Measurements from ENCODE around the gene RAPGEF4. TPM values are rescaled to one million over a fixed set of nuclear protein-coding genes. Genes with fewer than 3 reads are reported as not detected.

RAPGEF4 gene
- total RNA-seq, 1 experiment from 2014 or later = 2.2 TPM

DNA sequence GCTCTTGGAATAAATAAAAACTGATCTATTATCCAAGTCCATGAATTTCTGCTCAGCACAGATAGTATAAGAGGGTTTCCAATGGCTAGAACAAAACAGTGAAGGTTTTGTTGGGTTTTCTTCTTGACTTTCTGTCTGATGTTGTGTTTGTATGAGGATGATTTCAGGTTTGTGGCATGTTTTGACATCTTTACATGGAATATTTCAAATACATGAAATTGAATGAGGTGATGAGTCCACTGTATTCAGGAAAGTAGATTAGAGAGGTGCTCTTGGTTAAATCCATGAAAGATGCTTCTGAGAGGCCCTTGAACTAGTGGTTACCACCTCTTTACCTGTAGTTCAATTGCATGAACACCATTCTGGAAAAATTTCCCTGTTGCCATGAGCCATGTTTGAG, 84.3 kb downstream of the RAPGEF4 start:
- ATAC-seq (no peak), DNase-seq (ENCODE audit: low spot score) (no peak)
- Mint-ChIP-seq H3K4me3 (no peak overlapping the region), H3K27ac (no peak overlapping the region), H3K36me3 (no peaks in the 10 kb centered on the region), H3K4me1 (no peaks in the 10 kb centered on the region), H3K27me3 (ENCODE audit: low read depth) (no peaks in the 10 kb centered on the region), H3K9me3 (no peaks in the 10 kb centered on the region)
- ChIA-PET CTCF (interaction anchor here (0.7 kb wide), 1 partner anchor 208 kb away, joined by 5 read pairs; no protein-coding TSS in a partner anchor), POLR2A (no interaction called here)
- no peak for TF ChIP-seq JAZF1 (CRISPR knock-in tag; IDR thresholded peaks at IDR 0.05)
- no peak for TF ChIP-seq CREB1 (CRISPR knock-in tag; IDR thresholded peaks at IDR 0.05)
- no peak for TF ChIP-seq ZNF232 (CRISPR knock-in tag; IDR thresholded peaks at IDR 0.05)
- TF ChIP-seq RELA (CRISPR knock-in tag; IDR thresholded peaks at IDR 0.05; ENCODE audit: borderline replicate concordance) = no peak
- TF ChIP-seq PRRX2 (CRISPR knock-in tag; IDR thresholded peaks at IDR 0.05) = no peak
- TF ChIP-seq SMAD3 (CRISPR knock-in tag; IDR thresholded peaks at IDR 0.05; ENCODE audit: borderline replicate concordance) = no peak
- TF ChIP-seq, protein P1, sequence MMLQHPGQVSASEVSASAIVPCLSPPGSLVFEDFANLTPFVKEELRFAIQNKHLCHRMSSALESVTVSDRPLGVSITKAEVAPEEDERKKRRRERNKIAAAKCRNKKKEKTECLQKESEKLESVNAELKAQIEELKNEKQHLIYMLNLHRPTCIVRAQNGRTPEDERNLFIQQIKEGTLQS (CRISPR knock-in tag; conservative IDR thresholded peaks at IDR 0.05) = no peak
- TF ChIP-seq, protein P2, sequence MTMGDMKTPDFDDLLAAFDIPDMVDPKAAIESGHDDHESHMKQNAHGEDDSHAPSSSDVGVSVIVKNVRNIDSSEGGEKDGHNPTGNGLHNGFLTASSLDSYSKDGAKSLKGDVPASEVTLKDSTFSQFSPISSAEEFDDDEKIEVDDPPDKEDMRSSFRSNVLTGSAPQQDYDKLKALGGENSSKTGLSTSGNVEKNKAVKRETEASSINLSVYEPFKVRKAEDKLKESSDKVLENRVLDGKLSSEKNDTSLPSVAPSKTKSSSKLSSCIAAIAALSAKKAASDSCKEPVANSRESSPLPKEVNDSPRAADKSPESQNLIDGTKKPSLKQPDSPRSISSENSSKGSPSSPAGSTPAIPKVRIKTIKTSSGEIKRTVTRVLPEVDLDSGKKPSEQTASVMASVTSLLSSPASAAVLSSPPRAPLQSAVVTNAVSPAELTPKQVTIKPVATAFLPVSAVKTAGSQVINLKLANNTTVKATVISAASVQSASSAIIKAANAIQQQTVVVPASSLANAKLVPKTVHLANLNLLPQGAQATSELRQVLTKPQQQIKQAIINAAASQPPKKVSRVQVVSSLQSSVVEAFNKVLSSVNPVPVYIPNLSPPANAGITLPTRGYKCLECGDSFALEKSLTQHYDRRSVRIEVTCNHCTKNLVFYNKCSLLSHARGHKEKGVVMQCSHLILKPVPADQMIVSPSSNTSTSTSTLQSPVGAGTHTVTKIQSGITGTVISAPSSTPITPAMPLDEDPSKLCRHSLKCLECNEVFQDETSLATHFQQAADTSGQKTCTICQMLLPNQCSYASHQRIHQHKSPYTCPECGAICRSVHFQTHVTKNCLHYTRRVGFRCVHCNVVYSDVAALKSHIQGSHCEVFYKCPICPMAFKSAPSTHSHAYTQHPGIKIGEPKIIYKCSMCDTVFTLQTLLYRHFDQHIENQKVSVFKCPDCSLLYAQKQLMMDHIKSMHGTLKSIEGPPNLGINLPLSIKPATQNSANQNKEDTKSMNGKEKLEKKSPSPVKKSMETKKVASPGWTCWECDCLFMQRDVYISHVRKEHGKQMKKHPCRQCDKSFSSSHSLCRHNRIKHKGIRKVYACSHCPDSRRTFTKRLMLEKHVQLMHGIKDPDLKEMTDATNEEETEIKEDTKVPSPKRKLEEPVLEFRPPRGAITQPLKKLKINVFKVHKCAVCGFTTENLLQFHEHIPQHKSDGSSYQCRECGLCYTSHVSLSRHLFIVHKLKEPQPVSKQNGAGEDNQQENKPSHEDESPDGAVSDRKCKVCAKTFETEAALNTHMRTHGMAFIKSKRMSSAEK (CRISPR knock-in tag; IDR thresholded peaks at IDR 0.05; ENCODE audit: borderline replicate concordance) = no peak
- TF ChIP-seq ZNF416 (CRISPR knock-in tag; IDR thresholded peaks at IDR 0.05) = no peak
- TF ChIP-seq, protein P3, sequence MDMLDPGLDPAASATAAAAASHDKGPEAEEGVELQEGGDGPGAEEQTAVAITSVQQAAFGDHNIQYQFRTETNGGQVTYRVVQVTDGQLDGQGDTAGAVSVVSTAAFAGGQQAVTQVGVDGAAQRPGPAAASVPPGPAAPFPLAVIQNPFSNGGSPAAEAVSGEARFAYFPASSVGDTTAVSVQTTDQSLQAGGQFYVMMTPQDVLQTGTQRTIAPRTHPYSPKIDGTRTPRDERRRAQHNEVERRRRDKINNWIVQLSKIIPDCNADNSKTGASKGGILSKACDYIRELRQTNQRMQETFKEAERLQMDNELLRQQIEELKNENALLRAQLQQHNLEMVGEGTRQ (CRISPR knock-in tag; IDR thresholded peaks at IDR 0.05) = no peak

DNA sequence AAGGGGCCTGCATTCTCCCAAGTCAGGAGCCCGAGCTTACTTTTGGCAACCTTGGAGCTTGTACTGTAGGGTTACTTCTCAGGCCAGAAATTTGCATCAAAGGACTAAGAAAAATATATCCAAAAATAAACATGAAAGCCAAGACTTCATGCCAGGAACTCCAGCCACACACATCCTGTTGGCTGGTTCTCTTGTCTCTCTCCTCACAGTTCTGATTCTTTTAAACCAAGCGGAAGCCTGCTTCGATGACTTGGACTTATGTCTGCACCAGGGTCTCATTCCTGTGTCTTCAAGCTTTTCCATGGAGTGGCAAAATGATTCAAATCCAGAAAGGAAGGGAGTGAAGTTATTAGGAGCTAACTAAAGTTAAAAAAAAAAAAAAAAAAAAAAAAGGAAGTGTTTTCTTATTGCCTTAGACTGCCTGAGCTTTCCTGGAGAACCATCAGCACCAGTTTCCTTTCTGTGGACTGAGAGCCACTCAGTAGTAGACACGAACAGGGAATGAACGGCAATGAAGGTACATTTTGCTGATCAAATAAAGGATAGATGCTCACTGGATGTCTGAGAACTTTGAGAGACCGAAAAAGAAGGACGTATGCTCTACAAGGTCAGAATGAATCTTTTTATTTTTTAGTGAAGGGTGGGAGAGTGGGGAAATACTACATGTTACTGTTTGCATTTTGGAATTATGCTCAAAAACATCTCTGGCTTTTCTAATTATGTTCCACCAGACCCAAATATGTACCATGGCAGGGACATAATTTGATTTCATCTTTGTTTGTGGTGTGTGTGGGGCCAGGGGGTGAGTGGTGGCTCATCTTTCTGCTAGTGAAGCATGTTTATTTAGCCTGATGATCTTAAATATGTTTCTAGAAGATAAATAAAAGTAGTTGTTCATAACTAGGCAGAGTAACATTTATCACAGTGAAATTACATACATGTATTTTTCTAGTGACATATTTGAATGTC, 86.0 kb downstream of the RAPGEF4 start:
- ATAC-seq = no peak
- POLR2A ChIA-PET = interaction anchor here (0.6 kb wide), 1 partner anchor 19 kb away, joined by 3 read pairs; no protein-coding TSS in a partner anchor
- Mint-ChIP-seq H3K4me1 (no peaks in the 10 kb centered on the region), H3K27me3 (ENCODE audit: low read depth) (no peaks in the 10 kb centered on the region), H3K9me3 (no peaks in the 10 kb centered on the region), H3K36me3 (no peaks in the 10 kb centered on the region), H3K4me3 (no peak overlapping the region), H3K27ac (no peak overlapping the region)
- no peak for DNase-seq (ENCODE audit: low spot score)
- TF ChIP-seq ZBTB21 (CRISPR knock-in tag; IDR thresholded peaks at IDR 0.05; ENCODE audit: borderline replicate concordance) = no peak
- TF ChIP-seq EMX1 (CRISPR knock-in tag; IDR thresholded peaks at IDR 0.05) = no peak
- no peak for TF ChIP-seq NFE2L1 (CRISPR knock-in tag; IDR thresholded peaks at IDR 0.05)
- TF ChIP-seq, protein P4, sequence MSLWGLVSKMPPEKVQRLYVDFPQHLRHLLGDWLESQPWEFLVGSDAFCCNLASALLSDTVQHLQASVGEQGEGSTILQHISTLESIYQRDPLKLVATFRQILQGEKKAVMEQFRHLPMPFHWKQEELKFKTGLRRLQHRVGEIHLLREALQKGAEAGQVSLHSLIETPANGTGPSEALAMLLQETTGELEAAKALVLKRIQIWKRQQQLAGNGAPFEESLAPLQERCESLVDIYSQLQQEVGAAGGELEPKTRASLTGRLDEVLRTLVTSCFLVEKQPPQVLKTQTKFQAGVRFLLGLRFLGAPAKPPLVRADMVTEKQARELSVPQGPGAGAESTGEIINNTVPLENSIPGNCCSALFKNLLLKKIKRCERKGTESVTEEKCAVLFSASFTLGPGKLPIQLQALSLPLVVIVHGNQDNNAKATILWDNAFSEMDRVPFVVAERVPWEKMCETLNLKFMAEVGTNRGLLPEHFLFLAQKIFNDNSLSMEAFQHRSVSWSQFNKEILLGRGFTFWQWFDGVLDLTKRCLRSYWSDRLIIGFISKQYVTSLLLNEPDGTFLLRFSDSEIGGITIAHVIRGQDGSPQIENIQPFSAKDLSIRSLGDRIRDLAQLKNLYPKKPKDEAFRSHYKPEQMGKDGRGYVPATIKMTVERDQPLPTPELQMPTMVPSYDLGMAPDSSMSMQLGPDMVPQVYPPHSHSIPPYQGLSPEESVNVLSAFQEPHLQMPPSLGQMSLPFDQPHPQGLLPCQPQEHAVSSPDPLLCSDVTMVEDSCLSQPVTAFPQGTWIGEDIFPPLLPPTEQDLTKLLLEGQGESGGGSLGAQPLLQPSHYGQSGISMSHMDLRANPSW (CRISPR knock-in tag; conservative IDR thresholded peaks at IDR 0.05; ENCODE audit: low read depth) = no peak
- TF ChIP-seq ZNF263 (CRISPR knock-in tag; IDR thresholded peaks at IDR 0.05; ENCODE audit: low read depth) = no peak
- TF ChIP-seq, protein P5, sequence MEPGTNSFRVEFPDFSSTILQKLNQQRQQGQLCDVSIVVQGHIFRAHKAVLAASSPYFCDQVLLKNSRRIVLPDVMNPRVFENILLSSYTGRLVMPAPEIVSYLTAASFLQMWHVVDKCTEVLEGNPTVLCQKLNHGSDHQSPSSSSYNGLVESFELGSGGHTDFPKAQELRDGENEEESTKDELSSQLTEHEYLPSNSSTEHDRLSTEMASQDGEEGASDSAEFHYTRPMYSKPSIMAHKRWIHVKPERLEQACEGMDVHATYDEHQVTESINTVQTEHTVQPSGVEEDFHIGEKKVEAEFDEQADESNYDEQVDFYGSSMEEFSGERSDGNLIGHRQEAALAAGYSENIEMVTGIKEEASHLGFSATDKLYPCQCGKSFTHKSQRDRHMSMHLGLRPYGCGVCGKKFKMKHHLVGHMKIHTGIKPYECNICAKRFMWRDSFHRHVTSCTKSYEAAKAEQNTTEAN (CRISPR knock-in tag; IDR thresholded peaks at IDR 0.05) = no peak
- no peak for TF ChIP-seq ZNF138 (CRISPR knock-in tag; conservative IDR thresholded peaks at IDR 0.05)
- CTCF ChIA-PET = interaction anchor here (0.5 to 1.3 kb wide), 4 partner anchors 8 to 432 kb away, joined by 3 to 4 read pairs (median 3); no protein-coding TSS in a partner anchor
